ENCODE results near the gene TBRG1.

TBRG1 gene

GRCh38 chr11:124644426-124645280 is 22.0 kb downstream of the TBRG1 start:
- DNase-seq (ENCODE audit: extremely low spot score) = peak; percentile 68
- POLR2A ChIA-PET = interaction anchor here (1.0 kb wide), 1 partner anchor 12 kb away, joined by 3 read pairs; no protein-coding TSS in a partner anchor
- TF ChIP-seq SUZ12 (IDR thresholded peaks at IDR 0.05) (no peak), SP1 (IDR thresholded peaks at IDR 0.05) (no peak), ELF4 (IDR thresholded peaks at IDR 0.05) (no peak), FOXM1 (IDR thresholded peaks at IDR 0.05; ENCODE audit: borderline replicate concordance) (no peak), L3MBTL2 (conservative IDR thresholded peaks at IDR 0.05) (peak; percentile 37; the same call in 1 of the 2 replicates), FOXK2 (IDR thresholded peaks at IDR 0.05) (no peak)
- CTCF ChIA-PET = interaction anchor here (0.6 to 1.9 kb wide), 14 partner anchors 9 to 232 kb away, joined by 3 to 7 read pairs (median 3); no protein-coding TSS in a partner anchor

GRCh38 chr11:124646148-124646547 is 23.5 kb downstream of the TBRG1 start:
- CTCF ChIA-PET = no interaction called here
- DNase-seq (ENCODE audit: extremely low spot score) = no peak
- POLR2A ChIA-PET = no interaction called here
- TF ChIP-seq BHLHE40 (IDR thresholded peaks at IDR 0.05; ENCODE audit: borderline replicate concordance) (no peak), HDGF (IDR thresholded peaks at IDR 0.05; ENCODE audit: borderline replicate concordance) (no peak), NFRKB (IDR thresholded peaks at IDR 0.05) (no peak), SUZ12 (IDR thresholded peaks at IDR 0.05) (no peak), ZNF384 (IDR thresholded peaks at IDR 0.05) (no peak), TARDBP (IDR thresholded peaks at IDR 0.05) (no peak), PKNOX1 (IDR thresholded peaks at IDR 0.05) (no peak), ELF4 (IDR thresholded peaks at IDR 0.05) (no peak), FOXM1 (IDR thresholded peaks at IDR 0.05; ENCODE audit: borderline replicate concordance) (no peak), FOXA1 (IDR thresholded peaks at IDR 0.05) (no peak), FOXK2 (IDR thresholded peaks at IDR 0.05) (no peak), ARNT (IDR thresholded peaks at IDR 0.05) (no peak), LEF1 (IDR thresholded peaks at IDR 0.05; ENCODE audit: borderline replicate concordance) (no peak), SP1 (IDR thresholded peaks at IDR 0.05) (no peak), L3MBTL2 (conservative IDR thresholded peaks at IDR 0.05) (no peak), CTBP1 (IDR thresholded peaks at IDR 0.05; ENCODE audit: borderline replicate concordance) (no peak)

- no peak for TF ChIP-seq PKNOX1 (IDR thresholded peaks at IDR 0.05)
- no peak for TF ChIP-seq LEF1 (IDR thresholded peaks at IDR 0.05; ENCODE audit: borderline replicate concordance)
- no peak for TF ChIP-seq CTBP1 (IDR thresholded peaks at IDR 0.05; ENCODE audit: borderline replicate concordance)
- no peak for TF ChIP-seq FOXM1 (IDR thresholded peaks at IDR 0.05; ENCODE audit: borderline replicate concordance)
- TF ChIP-seq TARDBP (IDR thresholded peaks at IDR 0.05) = no peak
- TF ChIP-seq L3MBTL2 (conservative IDR thresholded peaks at IDR 0.05) = no peak
- TF ChIP-seq SUZ12 (IDR thresholded peaks at IDR 0.05) = no peak
- TF ChIP-seq BHLHE40 (IDR thresholded peaks at IDR 0.05; ENCODE audit: borderline replicate concordance) = no peak
- no peak for TF ChIP-seq HDGF (IDR thresholded peaks at IDR 0.05; ENCODE audit: borderline replicate concordance)
- no peak for TF ChIP-seq SP1 (IDR thresholded peaks at IDR 0.05)
- no peak for TF ChIP-seq FOXK2 (IDR thresholded peaks at IDR 0.05)
- TF ChIP-seq FOXA1 (IDR thresholded peaks at IDR 0.05) = no peak
- TF ChIP-seq ELF4 (IDR thresholded peaks at IDR 0.05) = no peak
- no peak for TF ChIP-seq ARNT (IDR thresholded peaks at IDR 0.05)
- TF ChIP-seq ZNF384 (IDR thresholded peaks at IDR 0.05) = no peak
- TF ChIP-seq NFRKB (IDR thresholded peaks at IDR 0.05) = no peak
- POLR2A ChIA-PET = no interaction called here
- DNase-seq (ENCODE audit: extremely low spot score) = no peak
- CTCF ChIA-PET = no interaction called here
Measured at GRCh38 chr11:124648610-124649009, 25.9 kb downstream of the TBRG1 start.

- CTCF ChIA-PET = no interaction called here
- TF ChIP-seq TARDBP (IDR thresholded peaks at IDR 0.05) (no peak), SUZ12 (IDR thresholded peaks at IDR 0.05) (no peak), NFRKB (IDR thresholded peaks at IDR 0.05) (no peak), FOXK2 (IDR thresholded peaks at IDR 0.05) (no peak), LEF1 (IDR thresholded peaks at IDR 0.05; ENCODE audit: borderline replicate concordance) (no peak), FOXM1 (IDR thresholded peaks at IDR 0.05; ENCODE audit: borderline replicate concordance) (no peak), CTBP1 (IDR thresholded peaks at IDR 0.05; ENCODE audit: borderline replicate concordance) (no peak), PKNOX1 (IDR thresholded peaks at IDR 0.05) (no peak), ELF4 (IDR thresholded peaks at IDR 0.05) (no peak)
- DNase-seq (ENCODE audit: extremely low spot score) = no peak
- POLR2A ChIA-PET = interaction anchor here (1.0 kb wide), 1 partner anchor 13 kb away, joined by 3 read pairs; no protein-coding TSS in a partner anchor
Measured at GRCh38 chr11:124656774-124657630, 34.3 kb downstream of the TBRG1 start.

GRCh38 chr11:124657904-124658303 is 35.2 kb downstream of the TBRG1 start:
- DNase-seq (ENCODE audit: extremely low spot score) = no peak
- ChIA-PET POLR2A (no interaction called here), CTCF (no interaction called here)

More at GRCh38 chr11:124657904-124658303, 35.2 kb downstream of the TBRG1 start:
- TF ChIP-seq HDGF (IDR thresholded peaks at IDR 0.05; ENCODE audit: borderline replicate concordance) = no peak
- no peak for TF ChIP-seq ZNF384 (IDR thresholded peaks at IDR 0.05)
- no peak for TF ChIP-seq FOXM1 (IDR thresholded peaks at IDR 0.05; ENCODE audit: borderline replicate concordance)
- TF ChIP-seq SP1 (IDR thresholded peaks at IDR 0.05) = no peak
- TF ChIP-seq FOXA1 (IDR thresholded peaks at IDR 0.05) = no peak
- no peak for TF ChIP-seq NFRKB (IDR thresholded peaks at IDR 0.05)
- no peak for TF ChIP-seq FOXK2 (IDR thresholded peaks at IDR 0.05)
- TF ChIP-seq LEF1 (IDR thresholded peaks at IDR 0.05; ENCODE audit: borderline replicate concordance) = no peak
- no peak for TF ChIP-seq PKNOX1 (IDR thresholded peaks at IDR 0.05)

All from HEK293T (cell line).